Cardiac septum (tissue), 1 donor: ENCODE measurements around the gene AGBL1. TPM values are rescaled to one million over a fixed set of nuclear protein-coding genes. Genes with fewer than 3 reads are reported as not detected.

Experiments used
- DNase-seq: peaks from one replicate; pipeline ENCODE4 v3.0.0-alpha.2; 2020; ENCODE audit warnings: low spot score
- intact Hi-C: fragments of 100-400 bp; cut with DNase I; formaldehyde crosslinking; loops from one replicate; pipeline ENCODE4 v1.14.0; 2022
- total RNA-seq: library from RNA; stranded (reverse); fragmentation: NEBNext Ultra II Directional; extraction: Animal tissue kit (Norgen Biotek cat#: 25700); gene quantifications from one replicate; pipeline ENCODE4 v1.2.1, GENCODE V29; 2021
- donor health status: DM: no; HTN: no; CAD: no.

Gene AGBL1
- total RNA-seq, 1 donor from 2014 or later: 0.19 TPM

DNA sequence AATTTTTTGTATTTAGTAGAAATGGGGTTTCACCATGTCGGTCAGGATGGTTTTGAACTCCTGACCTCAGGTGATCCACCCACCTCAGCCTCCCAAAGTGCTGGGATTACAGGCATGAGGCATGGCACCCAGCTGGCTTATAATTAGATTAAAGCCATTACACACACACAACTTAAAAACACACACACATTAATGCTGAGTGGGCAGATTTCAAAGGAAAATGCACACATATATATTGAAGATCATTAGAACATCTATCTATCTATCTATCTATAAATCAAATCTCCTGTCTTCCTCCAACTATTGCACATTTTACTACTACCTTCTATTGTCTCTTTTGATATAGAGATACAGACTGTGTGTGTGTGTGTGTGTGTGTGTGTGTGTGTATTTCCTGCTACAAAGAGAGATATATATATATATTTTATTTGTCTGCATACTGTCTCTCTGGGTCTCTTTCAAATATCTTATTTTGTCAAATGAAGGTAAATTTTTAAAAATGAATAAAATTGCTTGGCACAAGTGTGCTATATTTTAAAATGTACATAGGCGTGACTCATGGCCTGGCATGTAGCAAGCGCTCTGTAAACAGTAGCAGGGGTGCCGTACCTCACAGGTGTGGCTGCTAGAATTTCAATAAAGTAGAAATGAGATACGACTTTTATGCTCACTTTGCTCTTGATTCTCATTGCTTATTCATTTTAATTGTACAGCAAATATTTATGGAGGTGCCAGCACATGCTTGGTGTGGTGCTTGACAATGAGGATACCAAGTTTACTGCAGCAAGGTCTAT, 655.8 kb downstream of the AGBL1 start:
- DNase-seq: no peak
- intact Hi-C loops: no loop called here

DNA sequence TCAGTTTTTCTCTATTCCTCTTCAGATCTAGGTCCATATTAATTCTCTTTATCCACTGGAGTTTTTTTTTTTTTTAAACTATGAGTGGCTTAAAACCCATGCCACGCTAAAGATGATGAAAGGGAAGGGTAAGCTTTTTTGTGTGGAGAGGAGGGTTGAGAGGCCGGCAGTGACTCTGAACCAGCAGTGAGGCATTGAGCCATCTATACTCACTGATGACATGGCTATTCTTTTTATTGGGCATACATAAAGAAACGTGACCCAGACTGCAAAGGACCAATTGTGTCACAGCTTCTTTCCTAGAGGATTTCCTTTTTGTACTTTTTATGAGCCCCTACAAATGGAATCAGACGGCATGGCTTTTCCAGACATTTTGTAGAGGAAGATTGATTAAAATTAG, 662.2 kb downstream of the AGBL1 start:
- intact Hi-C loops: no loop called here
- no peak for DNase-seq

DNA sequence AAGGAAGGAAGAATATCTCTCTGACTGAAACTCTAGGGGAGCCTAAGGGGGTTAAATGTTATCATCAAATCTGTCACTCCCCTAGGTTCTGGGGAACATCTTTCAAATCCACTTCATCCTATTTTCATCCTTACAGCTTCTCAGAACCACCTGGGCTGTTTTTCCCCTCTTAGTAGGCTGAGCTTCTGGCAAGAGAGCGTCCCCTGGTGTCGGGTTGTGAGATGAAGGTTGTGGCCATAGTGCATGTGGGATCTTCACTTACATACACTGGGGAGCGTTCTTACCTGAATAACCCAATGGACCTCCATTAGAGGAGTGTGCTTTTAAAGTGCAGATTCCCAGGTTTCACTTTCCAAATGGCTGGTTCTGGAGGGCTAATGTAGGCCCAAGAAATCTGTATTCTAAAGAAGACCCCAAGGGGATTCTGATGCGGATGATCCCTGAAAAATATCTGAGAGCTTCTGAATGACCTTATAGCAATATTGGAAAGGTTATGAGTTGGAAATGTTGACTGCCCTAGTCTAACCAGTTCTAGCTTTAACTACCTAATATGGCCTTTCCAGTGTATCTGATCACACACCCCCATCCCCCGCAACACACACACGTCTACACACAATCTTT, 663.7 kb downstream of the AGBL1 start:
- intact Hi-C loops: no loop called here

DNA sequence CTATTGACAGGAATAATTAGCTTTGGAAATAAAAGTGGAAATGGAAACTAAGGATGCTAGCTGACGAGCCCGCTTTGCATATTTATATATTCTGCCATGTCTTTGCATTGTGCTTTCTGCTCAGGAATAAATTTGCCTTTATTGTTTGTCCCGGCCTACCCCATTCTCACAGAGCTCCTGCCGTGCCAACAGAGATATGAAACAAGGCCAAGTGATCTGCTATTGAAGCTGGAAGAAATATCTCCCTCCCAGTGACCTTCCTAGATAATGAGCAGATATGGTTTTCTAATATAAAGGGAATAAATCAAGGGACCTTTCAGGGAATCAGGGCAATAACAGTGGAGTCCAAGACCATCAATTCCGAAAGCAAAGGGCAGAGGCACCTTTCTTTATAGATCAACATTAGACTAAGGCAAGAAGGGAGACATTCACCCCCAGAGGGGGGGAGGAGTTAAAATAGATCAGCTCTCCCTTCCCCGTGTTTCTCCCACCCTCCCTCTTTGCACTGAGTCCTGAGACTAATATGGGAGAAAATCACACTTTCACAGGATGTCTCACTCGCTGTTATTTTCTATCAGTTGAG, 664.6 kb downstream of the AGBL1 start:
- intact Hi-C loops: no loop called here
- DNase-seq: no peak

More for the DNA sequence above, 663.7 kb downstream of the AGBL1 start:
- DNase-seq: no peak

DNA sequence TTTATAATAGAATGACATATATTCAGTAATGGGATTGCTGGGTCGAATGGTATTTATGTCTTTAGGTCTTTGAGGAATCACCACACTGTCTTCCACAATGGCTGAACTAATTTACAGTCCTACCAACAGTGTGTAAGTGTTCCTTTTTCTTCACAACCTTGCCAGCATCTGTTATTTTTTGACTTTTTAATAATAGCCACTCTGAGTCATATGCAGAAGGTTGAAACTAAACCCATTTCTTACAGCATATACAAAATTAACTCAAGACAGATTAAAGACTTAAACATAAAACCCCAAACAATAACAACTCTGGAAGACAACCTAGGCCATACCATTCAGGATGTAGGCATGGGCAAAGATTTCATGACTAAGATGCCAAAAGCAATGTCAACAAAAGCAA, 671.4 kb downstream of the AGBL1 start:
- intact Hi-C loops: no loop called here
- DNase-seq: no peak

DNA sequence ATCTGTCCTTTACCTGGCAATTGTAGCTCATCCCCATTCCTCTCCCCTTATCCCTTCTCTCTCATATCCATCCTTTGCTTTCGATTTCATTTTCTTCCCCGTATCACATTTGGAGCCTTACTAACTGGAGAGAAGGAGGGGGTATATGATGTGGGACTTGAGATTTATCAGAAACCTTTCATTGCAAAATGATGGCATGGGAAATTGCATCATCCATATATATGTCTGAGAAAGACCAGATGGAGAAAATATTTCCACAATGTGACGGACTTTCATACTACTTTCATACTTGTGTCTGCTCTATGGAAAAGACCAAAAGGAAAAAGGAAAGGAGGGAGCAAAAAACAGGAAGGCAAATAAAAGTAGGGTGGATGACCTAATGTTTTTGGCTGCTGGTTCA, 675.2 kb downstream of the AGBL1 start:
- DNase-seq: no peak
- intact Hi-C loops: no loop called here

DNA sequence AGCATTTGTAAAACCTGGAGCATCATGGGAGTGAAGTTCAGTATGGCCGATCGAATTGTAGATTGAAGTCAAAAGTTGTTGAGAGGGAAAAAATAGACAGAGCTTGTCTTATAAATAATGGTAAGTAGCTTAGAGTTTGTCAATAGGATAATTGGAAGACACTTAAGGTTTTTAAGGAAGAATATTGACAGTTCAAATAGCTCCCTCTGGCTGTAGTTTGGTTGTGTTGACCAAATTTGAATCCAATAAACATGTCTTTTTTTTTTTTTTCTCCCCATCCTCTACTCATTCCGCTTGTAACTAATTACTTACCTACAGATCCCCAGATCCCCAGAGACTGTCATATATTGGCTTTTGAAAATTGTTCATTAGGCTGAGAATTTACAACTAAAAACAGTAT, 677.0 kb downstream of the AGBL1 start:
- intact Hi-C loops: no loop called here
- DNase-seq: no peak

DNA sequence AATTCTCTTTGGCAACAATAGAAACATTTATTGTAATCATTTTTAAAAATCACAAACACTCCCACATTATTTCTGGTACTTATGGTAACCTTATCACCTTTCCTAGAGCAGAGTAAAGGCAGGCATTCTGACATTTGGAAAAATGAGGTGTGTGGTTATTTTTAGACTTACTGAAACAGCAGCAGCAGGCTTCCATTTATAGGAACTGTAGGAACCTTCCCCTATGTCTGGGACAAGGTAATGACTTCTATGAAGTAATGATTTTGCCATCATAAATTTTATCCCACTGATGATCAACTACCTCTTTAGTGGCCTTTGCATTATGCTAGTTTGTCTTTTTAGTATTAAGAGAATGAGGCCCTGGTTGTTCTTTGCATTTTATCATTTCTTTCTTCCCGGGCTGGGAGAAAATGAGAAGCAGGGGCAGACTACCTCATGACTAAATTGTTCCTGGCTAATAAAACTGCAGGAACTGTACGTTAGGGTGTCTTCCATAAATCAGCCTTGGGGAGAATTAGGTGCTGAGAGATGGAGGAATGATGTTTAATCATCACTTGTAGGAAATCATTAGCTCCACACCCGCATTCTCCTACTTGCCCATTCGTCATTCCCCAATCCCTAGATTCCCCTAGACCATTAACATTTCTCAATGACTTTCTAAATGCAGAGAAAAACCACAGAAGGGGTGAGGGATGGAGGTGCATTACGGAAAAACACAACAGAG, 680.3 kb downstream of the AGBL1 start:
- no peak for DNase-seq
- intact Hi-C loops: no loop called here

DNA sequence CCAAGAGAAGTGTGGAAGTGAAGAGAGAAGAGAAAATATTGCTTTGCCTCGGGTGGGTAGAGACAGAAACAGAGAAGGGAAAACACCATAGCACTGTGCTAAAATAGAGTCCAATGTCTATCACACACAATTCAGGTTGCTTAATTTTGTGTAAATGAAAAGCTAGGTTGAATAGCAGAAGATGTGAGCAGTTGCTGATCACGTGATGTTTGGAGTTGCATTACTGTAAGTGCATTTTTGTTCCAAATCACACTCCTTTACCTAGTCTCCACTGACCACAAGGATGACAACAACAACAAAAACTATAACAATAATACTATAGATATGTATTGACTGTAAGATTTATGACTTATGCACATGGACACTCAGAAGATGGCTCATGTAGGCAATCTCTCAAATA, 683.2 kb downstream of the AGBL1 start:
- intact Hi-C loops: no loop called here
- DNase-seq: no peak

DNA sequence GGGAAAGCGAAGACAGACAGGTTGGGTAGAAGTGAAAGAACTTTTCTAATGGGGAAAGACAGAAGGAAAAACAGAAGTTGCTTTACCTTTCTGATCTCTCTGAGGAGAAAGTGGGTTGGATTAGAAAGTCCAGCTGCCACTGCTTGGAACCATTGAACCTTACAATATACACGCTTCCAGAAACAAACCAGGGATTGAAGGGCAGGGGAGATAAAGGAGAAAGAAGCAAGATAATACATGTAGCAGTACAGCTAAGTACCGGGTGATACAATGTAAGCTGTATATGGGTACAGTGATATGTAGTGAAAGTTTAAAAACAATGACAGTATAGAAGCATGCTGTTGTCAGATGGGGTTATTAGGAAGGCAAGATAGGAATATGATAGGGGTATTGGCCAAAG, 684.4 kb downstream of the AGBL1 start:
- DNase-seq: no peak
- intact Hi-C loops: no loop called here

DNA sequence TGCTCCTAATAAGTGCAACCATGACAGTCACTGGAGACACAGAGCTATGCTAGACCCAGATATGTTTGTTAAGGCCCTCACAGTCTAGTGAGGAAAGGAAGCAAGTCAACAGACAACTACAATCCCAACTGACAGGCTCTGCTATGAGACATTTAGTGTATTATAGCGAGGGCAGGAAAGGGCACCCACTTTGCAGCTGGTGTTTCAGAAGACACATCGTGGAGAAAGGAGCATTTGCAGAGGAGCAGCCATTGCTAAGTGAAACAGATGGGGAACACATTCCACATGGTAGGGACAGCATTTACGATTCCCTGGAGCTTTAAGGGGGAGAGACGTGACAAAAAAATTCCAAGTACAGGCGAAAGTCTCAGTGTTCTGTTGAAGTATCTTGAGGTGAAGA, 685.6 kb downstream of the AGBL1 start:
- intact Hi-C loops: no loop called here
- no peak for DNase-seq

DNA sequence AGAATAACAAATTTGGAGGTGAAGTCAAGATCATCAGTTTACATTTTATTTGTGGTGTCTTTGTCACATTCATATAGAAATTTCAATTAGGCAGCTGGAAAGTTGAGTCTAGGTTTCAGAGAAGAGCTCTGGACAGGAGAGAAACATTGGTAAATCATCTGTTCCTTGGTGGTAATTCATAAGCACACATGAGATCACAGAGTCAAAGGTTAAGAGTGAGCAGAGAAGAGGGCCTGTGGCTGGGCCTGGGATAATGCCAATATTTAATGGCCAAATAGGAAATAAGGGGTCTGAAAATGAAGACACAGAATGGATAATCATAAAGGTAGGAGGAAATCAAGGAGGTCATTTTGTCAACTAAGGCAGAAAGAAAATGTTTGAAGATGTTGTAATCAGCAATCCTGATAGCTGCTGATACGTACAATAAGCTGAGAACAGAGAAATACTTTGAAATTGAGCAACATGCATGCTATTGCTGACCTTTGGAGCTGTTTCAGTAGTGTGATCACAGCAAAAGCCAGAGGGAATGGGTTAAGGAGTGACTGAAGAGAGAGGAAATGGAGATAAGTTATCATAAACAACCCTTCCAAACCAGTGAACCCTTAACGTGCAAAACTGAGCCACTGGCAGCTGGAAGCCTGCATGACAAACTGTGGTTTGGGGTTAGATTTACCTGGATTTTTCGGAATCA, 692.8 kb downstream of the AGBL1 start:
- intact Hi-C loops: no loop called here
- no peak for DNase-seq

DNA sequence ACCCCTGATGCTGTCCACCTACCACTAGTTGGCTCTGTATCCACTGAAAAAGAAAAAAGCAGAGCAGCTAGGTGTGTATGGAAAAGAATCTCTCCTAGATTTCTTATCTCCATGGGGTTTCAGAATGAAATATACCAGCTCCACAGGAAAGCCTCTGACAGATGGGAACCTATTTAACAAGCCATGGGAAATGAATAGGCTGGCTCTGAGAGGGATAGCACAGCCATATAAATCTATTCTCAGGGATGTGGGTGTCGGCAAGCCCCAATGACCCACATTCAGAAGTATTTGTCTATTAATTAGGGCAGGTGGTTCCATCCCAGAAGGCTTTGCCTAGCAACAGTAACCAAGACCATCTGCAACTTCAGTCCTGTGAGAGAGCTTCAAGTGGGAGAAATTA, 694.1 kb downstream of the AGBL1 start:
- intact Hi-C loops: no loop called here
- no peak for DNase-seq

DNA sequence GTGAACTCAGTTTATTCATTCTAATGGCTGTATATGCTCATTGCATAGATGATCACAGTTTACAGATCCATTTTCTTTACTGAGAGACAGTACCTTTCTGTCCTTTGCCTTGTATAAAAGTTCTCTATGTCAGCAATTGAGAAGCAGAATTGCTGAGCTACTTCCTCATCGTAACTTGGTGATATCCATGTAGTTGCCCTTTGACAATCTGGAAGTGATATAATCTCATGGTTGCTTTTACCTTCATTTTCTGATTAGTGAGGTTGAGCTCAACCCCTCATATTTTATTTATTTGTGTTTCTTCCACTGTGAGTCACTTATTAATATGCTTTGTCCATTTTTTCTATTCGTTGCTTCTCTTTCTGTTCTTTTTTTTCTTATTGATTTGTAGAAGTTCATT, 696.5 kb downstream of the AGBL1 start:
- intact Hi-C loops: no loop called here

DNA sequence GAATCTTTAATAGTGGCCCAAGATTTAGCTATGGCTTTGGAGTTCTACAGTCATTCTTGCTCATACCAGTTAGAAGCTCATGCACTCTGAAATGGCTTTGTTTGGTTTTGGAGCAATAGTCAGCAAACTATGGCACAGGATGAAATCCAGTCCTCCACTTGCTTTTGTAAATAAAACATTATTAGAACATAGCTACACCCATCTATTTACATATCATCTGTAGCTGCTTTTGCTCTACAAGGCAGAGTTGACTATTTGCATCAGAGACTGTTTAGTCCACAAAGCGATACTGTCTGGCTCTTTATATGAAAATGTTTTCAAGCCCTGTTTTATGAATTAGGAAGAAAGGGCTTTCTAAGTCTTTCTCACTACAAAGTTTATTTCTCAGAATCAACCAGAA, 716.9 kb downstream of the AGBL1 start:
- intact Hi-C loops: no loop called here

More for the DNA sequence above, 696.5 kb downstream of the AGBL1 start:
- DNase-seq: no peak

DNA sequence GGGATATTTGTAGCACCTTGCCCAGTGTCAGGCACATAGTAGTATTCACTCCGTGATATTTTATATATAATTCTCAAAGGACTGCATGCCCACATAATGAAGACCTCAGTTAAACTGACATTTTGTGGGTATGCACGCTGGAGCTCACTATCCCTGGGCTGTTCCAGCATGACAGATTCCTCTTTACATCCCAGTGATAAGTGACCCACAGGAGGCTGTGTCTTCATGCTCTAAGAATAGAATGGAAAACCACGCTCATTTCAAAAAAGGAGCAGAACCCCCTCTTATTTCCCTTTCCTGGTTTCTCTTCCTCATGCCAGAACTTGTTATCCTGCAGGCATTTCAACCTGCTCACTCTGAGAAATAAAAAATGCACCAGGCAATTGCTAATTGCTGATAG, 717.5 kb downstream of the AGBL1 start:
- DNase-seq: no peak
- intact Hi-C loops: no loop called here

More for the DNA sequence above, 716.9 kb downstream of the AGBL1 start:
- DNase-seq: no peak

DNA sequence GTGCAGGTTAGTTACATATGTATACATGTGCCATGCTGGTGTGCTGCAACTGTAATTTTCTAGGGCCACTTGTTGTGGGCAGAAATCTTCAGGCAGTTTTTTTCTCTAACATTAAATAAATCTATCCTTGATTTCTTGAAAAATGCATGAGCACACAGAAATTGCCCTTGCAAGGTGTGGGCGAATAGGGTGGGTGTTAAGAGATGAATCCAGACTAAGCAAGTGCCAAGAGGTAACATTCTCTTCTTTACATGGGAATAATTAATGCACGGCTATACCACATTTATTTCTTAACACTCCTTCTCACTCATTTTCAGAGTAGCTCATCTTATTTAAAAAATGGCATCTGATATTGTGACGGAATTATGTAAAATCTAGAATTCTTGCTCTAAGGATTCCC, 719.6 kb downstream of the AGBL1 start:
- DNase-seq: no peak
- intact Hi-C loops: no loop called here

DNA sequence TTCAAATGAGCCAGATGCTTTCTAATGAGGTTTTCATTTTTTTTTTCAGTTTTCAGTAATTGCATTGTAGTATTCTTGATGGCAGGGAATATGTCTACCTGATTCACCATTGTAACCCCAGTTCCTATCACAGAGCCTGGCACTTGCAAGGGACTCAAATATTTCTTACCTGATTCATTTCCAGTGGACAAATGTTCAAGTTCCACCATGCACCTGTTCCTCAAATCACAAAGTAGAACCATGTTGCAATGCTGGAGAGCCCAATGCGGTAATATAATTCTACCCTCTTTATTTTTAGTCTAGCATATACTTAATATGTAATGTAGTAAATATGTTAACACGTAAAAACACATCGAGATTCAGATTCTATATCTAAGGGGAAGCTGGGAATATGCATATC, 722.6 kb downstream of the AGBL1 start:
- DNase-seq: no peak
- intact Hi-C loops: no loop called here

DNA sequence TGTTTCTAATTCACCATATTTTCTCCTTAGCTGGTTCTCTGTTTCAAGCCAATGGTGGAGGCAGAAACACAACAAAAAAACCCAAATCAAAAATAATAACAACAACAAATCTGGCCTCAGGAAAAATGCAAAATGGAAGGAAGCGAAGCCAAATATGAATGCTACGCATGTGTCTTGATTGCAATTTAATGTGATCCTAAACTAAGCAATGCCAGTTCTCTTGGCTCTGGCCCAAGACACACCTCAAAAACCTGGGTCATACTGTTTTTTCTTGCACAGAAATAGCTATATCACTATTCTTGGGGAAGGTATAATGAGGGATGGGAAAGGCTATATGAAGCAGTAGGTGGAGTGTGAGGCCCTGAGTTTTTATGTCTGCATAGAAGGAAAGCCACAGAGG, 724.7 kb downstream of the AGBL1 start:
- no peak for DNase-seq
- intact Hi-C loops: no loop called here

DNA sequence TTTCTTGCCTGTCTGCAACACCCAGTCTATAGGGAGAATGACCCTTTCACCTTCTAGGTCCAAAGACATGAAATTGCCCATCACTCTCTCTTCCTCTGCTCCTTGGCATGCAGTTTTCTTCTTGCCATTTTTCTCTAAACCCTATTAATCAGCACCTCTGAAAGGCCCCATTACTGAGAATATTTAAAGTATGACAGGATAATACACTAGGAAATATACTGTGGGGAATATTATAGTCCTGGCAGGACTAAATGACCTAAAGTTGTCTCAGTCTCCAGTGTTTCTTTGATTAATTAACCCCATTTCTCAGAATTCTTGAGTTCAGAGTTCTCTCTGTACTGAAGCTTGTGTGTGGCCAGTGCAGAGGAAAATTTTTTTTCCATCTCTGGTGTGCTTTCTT, 730.7 kb downstream of the AGBL1 start:
- intact Hi-C loops: no loop called here

More for the DNA sequence above, 730.7 kb downstream of the AGBL1 start:
- DNase-seq: no peak
